Panc1 (cell line): ENCODE results near the gene MRAS. TPM values are rescaled to one million over a fixed set of nuclear protein-coding genes. Genes with fewer than 3 reads are reported as not detected.

Source experiments
- ATAC-seq: fragments of 200-7000 bp; cut with Tn5 transposase; 2 replicates; pipeline ENCODE4 v1.9.1; 2020; ENCODE audit warnings: mild to moderate bottlenecking, moderate library complexity
- BruUV-seq: library from RNA; stranded (reverse); fragments of 400-500 nt; replicated peaks from 2 replicates; lab custom pipeline; 2021; lab: Mats Ljungman, UMichigan
- CTCF ChIA-PET: fragments of 300-600 bp; sonication (Branson Sonifier 250); formaldehyde crosslinking; loops from one replicate; lab custom pipeline; 2022; ENCODE audit warnings: antibody characterized with exemption; lab: Charles Lee
- POLR2A ChIA-PET: fragments of 300-600 bp; sonication (Branson Sonifier 250); formaldehyde crosslinking; loops from one replicate; lab custom pipeline; 2022; ENCODE audit warnings: antibody characterized with exemption; lab: Charles Lee
- DNase-seq: peaks from one replicate; pipeline ENCODE4 v3.0.0-alpha.2; 2010; ENCODE audit warnings: low read depth, low spot score
- H3K27ac ChIP-seq: 2 replicates; pipeline ENCODE4 v1.5.1; 2011; ENCODE audit warnings: mild to moderate bottlenecking, low read length, inconsistent platforms
- H3K27me3 ChIP-seq: fragments of 200-500 bp; sonication (Bioruptor generic); 2 replicates; pipeline ENCODE4 v1.6.0; 2014; ENCODE audit warnings: low read length, inconsistent platforms; ENCODE audit not compliant: control insufficient read depth, insufficient read depth
- H3K36me3 ChIP-seq: fragments of 200-500 bp; sonication (Bioruptor generic); 2 replicates; pipeline ENCODE4 v1.5.1; 2014; ENCODE audit warnings: inconsistent platforms, mild to moderate bottlenecking, low read length, moderate library complexity; ENCODE audit not compliant: control insufficient read depth, insufficient read depth
- H3K4me1 ChIP-seq: 2 replicates; pipeline ENCODE4 v1.5.1; 2011; ENCODE audit warnings: inconsistent platforms, mild to moderate bottlenecking, low read length, moderate library complexity; ENCODE audit not compliant: control insufficient read depth, insufficient read depth
- H3K4me3 ChIP-seq, 2 experiments: 2 replicates each; pipeline ENCODE4 v1.5.1; 2011 to 2012; ENCODE audit warnings: low read depth in 2 of 2, low read length in 2 of 2, mild to moderate bottlenecking in 2 of 2, inconsistent platforms in 1 of 2, moderate library complexity in 1 of 2
- H3K9me3 ChIP-seq: fragments of 200-500 bp; sonication (Bioruptor generic); 2 replicates; pipeline ENCODE4 v1.5.1; 2014; ENCODE audit warnings: low read depth, mild to moderate bottlenecking, inconsistent platforms, low read length, moderate library complexity; ENCODE audit not compliant: control insufficient read depth, insufficient read depth
- POLR2AphosphoS5 ChIP-seq: IDR thresholded peaks from 2 replicates; pipeline ENCODE4 v1.6.1; 2012; ENCODE audit warnings: mild to moderate bottlenecking, low read depth, low read length, moderate library complexity
- SIN3A ChIP-seq: IDR thresholded peaks from 2 replicates; pipeline ENCODE4 v1.6.1; 2012; ENCODE audit warnings: low read depth, mild to moderate bottlenecking, low read length, moderate library complexity, borderline replicate concordance; ENCODE audit not compliant: insufficient read depth
- TCF7L2 ChIP-seq: IDR thresholded peaks from 2 replicates; pipeline ENCODE4 v1.6.1; 2011; ENCODE audit warnings: mild to moderate bottlenecking, low read depth, low read length, inconsistent platforms
- in situ Hi-C: cut with HindIII; loops from 2 replicates; pipeline ENCODE4 v1.10.0; 2016; ENCODE audit warnings: low sequenced_read_pairs, low pct_unique_long_range_greater_than_20kb
- intact Hi-C: fragments of 100-400 bp; cut with micrococcal nuclease; formaldehyde crosslinking; loops from one replicate; pipeline ENCODE4 v1.10.0; 2022; ENCODE audit not compliant: unreplicated experiment
- total RNA-seq: library from RNA; stranded (reverse); gene quantifications from one replicate; pipeline ENCODE4 v1.2.1, GENCODE V29; 2021; ENCODE audit not compliant: unreplicated experiment
- TF ChIP-seq, protein P1 (sequence below), 2 experiments: IDR thresholded peaks; 2 replicates each; pipeline ENCODE4 v1.6.1; 2011 to 2012; ENCODE audit warnings: low read depth in 2 of 2, control low read depth in 1 of 2, low read length in 1 of 2, mild to moderate bottlenecking in 1 of 2, moderate library complexity in 1 of 2; ENCODE audit not compliant: insufficient read depth in 1 of 2
- TF ChIP-seq, protein P2 (sequence below): fragments of 450-650 bp; IDR thresholded peaks from 2 replicates; pipeline ENCODE4 v1.5.1; 2017; ENCODE audit warnings: mild to moderate bottlenecking

The MRAS gene
- total RNA-seq, 1 experiment from 2014 or later: 14.2 TPM

DNA sequence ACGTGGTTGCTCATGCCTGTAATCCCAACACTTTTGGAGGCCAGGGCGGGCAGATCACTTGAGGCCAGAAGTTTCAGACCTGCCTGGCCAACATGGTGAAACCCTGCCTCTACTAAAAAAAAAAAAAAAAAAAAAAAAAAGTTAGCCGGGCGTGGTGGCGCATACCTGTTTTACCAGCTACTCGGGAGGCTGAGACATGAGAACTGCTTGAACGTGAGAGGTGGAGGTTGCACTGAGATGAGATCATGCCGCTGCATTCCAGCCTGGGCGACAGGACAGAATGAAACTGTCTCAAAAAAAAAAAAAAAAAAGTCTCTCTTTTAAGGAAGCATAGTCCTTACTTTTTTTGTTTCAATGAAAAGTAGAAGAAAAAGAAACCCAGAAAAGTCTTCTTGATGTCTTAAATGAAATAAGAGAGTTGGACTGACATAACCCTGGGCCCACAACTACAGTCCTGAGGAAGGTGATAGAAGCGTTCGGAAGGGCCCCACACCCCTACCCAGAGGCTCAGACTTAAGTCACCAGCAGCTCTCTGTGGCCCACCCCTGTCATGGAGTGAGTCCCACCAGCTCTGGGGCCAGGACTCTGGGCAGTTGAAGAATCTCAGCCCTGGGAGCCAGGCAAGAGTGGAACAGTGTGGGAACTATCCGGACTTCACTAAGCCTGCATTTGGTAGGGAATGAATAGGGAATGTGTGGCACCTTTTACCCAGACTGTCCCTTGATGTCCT lies 21.3 kb upstream of the MRAS start:
- Histone ChIP-seq H3K36me3 (no peaks in the 10 kb centered on the region), H3K27me3 (peaks cover 15% of the 10 kb centered on the region), H3K4me1 (peaks cover 7% of the 10 kb centered on the region; the same call in 1 of the 2 replicates), H3K4me3 (no peak overlapping the region), H3K27ac (no peak overlapping the region), H3K9me3 (no peaks in the 10 kb centered on the region)
- ChIA-PET CTCF (interaction anchor here (0.6 kb wide), 1 partner anchor 605 kb away, joined by 6 read pairs; no protein-coding TSS in a partner anchor), POLR2A (interaction anchor here (0.6 kb wide), 1 partner anchor 1050 kb away, joined by 17 read pairs; no protein-coding TSS in a partner anchor)
- TF ChIP-seq POLR2AphosphoS5 (no peak), TCF7L2 (no peak), SIN3A (no peak)
- TF ChIP-seq, protein P1, sequence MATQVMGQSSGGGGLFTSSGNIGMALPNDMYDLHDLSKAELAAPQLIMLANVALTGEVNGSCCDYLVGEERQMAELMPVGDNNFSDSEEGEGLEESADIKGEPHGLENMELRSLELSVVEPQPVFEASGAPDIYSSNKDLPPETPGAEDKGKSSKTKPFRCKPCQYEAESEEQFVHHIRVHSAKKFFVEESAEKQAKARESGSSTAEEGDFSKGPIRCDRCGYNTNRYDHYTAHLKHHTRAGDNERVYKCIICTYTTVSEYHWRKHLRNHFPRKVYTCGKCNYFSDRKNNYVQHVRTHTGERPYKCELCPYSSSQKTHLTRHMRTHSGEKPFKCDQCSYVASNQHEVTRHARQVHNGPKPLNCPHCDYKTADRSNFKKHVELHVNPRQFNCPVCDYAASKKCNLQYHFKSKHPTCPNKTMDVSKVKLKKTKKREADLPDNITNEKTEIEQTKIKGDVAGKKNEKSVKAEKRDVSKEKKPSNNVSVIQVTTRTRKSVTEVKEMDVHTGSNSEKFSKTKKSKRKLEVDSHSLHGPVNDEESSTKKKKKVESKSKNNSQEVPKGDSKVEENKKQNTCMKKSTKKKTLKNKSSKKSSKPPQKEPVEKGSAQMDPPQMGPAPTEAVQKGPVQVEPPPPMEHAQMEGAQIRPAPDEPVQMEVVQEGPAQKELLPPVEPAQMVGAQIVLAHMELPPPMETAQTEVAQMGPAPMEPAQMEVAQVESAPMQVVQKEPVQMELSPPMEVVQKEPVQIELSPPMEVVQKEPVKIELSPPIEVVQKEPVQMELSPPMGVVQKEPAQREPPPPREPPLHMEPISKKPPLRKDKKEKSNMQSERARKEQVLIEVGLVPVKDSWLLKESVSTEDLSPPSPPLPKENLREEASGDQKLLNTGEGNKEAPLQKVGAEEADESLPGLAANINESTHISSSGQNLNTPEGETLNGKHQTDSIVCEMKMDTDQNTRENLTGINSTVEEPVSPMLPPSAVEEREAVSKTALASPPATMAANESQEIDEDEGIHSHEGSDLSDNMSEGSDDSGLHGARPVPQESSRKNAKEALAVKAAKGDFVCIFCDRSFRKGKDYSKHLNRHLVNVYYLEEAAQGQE (IDR thresholded peaks at IDR 0.05; ENCODE audit: insufficient read depth in 1 of 2, low read depth in 2 of 2, low read length in 1 of 2): no peak
- TF ChIP-seq, protein P2, sequence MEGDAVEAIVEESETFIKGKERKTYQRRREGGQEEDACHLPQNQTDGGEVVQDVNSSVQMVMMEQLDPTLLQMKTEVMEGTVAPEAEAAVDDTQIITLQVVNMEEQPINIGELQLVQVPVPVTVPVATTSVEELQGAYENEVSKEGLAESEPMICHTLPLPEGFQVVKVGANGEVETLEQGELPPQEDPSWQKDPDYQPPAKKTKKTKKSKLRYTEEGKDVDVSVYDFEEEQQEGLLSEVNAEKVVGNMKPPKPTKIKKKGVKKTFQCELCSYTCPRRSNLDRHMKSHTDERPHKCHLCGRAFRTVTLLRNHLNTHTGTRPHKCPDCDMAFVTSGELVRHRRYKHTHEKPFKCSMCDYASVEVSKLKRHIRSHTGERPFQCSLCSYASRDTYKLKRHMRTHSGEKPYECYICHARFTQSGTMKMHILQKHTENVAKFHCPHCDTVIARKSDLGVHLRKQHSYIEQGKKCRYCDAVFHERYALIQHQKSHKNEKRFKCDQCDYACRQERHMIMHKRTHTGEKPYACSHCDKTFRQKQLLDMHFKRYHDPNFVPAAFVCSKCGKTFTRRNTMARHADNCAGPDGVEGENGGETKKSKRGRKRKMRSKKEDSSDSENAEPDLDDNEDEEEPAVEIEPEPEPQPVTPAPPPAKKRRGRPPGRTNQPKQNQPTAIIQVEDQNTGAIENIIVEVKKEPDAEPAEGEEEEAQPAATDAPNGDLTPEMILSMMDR: no peak
- in situ Hi-C loops (no loop called here), intact Hi-C loops (loop anchor here (5.0 kb wide), 1 partner anchor 145 kb away; no protein-coding TSS in a partner anchor)
- BruUV-seq: no TSS peak
- ATAC-seq (no peak), DNase-seq (no peak)

DNA sequence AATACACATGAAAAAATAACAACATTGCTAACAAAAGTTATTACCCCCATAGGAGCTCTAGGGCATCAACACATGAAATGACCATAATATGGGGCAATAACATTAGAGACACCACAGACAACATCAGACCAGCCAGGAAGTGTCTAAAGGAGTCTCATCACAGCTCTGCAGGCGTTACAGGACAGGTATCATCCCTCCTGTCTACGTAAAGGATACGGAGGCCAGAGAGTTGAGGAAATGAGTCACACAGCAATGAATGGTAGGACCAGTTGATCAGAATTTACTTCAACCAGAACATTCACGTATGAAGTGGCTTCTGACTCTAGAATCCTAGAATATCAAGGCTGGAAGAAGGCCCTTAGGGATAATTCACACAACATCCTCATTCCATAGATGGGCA lies 20.5 kb upstream of the MRAS start:
- Histone ChIP-seq H3K4me3 (no peak overlapping the region), H3K9me3 (no peaks in the 10 kb centered on the region), H3K27me3 (peaks cover 15% of the 10 kb centered on the region), H3K36me3 (no peaks in the 10 kb centered on the region), H3K27ac (no peak overlapping the region), H3K4me1 (peaks cover 7% of the 10 kb centered on the region; the same call in 1 of the 2 replicates)
- DNase-seq (no peak), ATAC-seq (no peak)
- ChIA-PET CTCF (no interaction called here), POLR2A (no interaction called here)
- intact Hi-C loops (loop anchor here (5.0 kb wide), 1 partner anchor 146 kb away; no protein-coding TSS in a partner anchor), in situ Hi-C loops (no loop called here)
- no TSS peak for BruUV-seq
- TF ChIP-seq TCF7L2 (no peak), POLR2AphosphoS5 (no peak)
- TF ChIP-seq, protein P1 (IDR thresholded peaks at IDR 0.05; ENCODE audit: insufficient read depth in 1 of 2, low read depth in 2 of 2, low read length in 1 of 2): no peak
- TF ChIP-seq, protein P2: no peak
